ENCODE data around the gene MAP2K6.
"Not testable (repeated sequence)": the region's sequence is repeated elsewhere in the genome, so short reads cannot be mapped to it uniquely, and the experiment has no call there.

Gene MAP2K6

GRCh38 chr17:69457603-69458002 is 43.1 kb downstream of the MAP2K6 start:
- no peak for DNase-seq (ENCODE audit: low read depth)

DNA sequence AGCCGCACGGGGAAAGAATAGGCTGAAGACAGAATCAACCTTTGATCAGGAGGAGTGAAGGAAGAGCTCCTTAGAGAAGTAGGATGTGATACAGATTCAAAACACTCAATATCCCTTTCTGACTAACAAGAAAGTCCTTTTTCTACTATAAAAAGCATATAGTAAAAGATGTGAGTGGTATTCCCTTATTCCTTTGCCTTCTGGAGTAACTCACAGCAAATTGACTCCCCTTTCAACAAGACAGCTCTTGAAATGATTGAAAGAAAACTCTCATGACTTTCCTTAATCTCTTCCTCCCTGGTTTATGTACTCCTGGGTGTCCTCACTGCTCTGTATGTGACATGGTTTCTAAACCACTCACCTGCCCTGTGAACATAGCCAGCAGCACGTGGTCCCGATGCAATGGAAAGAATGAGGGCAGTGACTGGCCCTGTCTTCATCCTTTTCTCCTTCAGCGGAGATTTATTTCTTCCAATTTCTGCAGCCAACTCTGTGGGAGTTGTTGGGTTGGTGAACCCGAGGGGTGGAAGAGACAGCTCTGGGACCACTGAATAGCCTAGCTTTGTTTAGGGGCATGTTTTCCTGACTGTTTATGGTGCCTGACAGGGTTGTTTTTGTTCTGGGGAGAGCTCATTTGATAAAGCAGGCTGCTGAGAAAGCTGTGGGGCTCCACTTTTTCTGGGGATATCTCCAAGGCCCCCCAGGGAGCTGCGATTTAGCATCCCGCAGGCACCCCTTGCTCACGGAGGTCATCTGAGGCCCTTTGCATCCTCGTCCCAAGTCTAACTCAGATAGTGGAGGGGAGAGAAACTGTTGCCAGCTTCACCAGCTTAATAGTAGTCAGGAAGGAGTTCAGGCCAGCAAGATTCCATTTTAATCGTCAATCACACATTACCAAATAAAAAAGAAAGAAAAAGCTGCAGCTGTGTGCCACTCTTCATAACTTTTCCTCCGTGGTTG is 46.7 kb downstream of the MAP2K6 start:
- DNase-seq (ENCODE audit: low read depth) = no peak

- DNase-seq (ENCODE audit: low read depth) = no peak
These were observed 47.5 kb downstream of the MAP2K6 start for GRCh38 chr17:69461951-69462369.

GRCh38 chr17:69462882-69463281 is 48.4 kb downstream of the MAP2K6 start:
- no peak for DNase-seq (ENCODE audit: low read depth)

GRCh38 chr17:69466451-69466850 is 52.0 kb downstream of the MAP2K6 start:
- no peak for DNase-seq (ENCODE audit: low read depth)

DNA sequence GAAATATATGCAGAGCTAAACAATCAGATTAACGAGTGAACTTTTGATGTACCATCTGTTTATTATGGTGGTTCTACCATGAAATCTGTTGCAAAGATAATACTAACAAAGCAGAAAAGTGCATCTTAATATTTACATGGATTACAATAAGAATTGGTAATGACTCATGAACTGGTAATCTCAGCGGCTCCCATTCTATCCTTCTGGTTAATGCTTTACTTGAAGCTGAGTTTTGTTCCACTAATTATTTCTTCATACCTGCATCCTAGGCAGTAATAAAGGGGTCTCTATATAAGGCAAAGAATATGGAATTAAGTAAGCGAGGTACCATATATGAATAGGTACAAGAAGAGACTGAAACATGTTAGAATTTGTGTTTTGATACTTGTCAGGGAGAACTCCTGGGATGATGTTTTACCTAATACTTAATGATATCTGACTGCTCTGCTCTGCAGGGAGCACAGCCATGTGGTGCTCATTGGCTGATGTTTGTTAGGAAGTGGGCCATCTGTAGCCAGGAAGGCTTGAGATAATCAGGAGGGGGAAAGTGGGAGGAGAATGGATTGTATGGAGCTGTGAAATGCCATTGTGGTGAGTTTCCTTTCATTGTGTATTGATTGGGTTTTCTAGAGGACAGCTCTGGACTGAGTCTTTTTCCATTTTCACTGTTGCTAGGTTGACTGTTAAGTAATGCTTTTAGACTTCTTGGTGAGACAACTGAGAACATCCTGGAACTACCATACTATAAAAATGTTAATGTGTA is 52.6 kb downstream of the MAP2K6 start:
- no peak for DNase-seq (ENCODE audit: low read depth)

- no peak for DNase-seq (ENCODE audit: low read depth)
These were observed 53.7 kb downstream of the MAP2K6 start for GRCh38 chr17:69468207-69468606.

DNA sequence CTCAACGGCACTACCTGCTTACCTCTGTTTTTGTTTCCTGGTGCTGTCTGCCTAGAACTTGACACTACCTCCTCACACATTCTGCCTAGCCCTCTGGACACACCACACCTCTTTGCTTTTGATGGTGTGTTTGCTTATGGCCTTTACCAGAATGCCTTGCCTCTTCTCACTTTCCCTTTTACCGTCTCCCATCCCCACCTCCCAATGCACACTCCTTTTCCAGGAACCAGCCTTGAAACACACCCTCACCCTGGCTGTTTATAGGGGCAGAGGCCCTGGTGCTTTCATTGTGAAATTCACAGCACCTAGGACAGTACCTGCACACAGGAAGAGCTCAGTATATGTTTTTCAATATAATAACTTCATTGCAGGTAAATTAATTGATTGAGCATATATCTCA is 56.2 kb downstream of the MAP2K6 start:
- DNase-seq (ENCODE audit: low read depth) = no peak

- DNase-seq (ENCODE audit: low read depth) = no peak
These were observed 56.9 kb downstream of the MAP2K6 start for GRCh38 chr17:69471406-69471805.

- DNase-seq (ENCODE audit: low read depth) = no peak
These were observed 59.6 kb downstream of the MAP2K6 start for GRCh38 chr17:69473841-69474831.

DNA sequence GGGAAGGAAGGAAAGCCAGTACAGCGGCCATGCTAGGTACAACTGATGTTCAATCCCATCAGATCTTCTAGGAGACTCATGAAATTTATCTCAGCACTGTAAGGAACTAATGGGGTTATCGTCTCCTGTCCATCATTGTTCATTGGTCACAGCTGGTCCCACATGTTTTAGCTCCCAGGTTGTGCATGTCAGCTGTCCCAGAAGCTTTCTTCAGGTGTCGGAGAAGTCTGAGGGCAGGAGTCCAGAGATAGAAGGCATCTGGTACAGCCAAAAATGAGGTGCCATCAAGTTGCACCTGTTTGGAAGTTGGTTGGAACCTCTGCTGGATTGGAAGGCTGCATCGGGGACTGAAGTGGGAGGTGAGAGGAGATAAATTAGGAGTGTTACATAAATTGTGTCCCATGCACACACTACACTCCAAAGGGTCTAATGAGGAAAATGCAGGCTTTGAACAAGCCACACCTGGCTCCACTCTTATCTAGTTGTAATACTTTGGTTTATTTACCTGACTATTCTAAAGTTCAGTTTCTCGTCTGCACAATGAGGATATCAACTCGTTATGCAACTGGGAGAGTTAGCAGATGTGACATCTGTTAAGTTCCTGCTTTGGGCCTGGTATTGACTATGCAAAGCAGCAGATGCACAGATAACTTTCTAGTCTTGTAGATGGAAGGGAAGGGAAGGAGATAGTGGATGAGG is 62.9 kb downstream of the MAP2K6 start:
- no peak for DNase-seq (ENCODE audit: low read depth)

GRCh38 chr17:69477903-69478266 is 63.4 kb downstream of the MAP2K6 start:
- DNase-seq (ENCODE audit: low read depth) = no peak

GRCh38 chr17:69478916-69479315 is 64.4 kb downstream of the MAP2K6 start:
- no peak for DNase-seq (ENCODE audit: low read depth)

- DNase-seq (ENCODE audit: low read depth) = not testable (repeated sequence)
These were observed 65.3 kb downstream of the MAP2K6 start for GRCh38 chr17:69479756-69480155.

DNA sequence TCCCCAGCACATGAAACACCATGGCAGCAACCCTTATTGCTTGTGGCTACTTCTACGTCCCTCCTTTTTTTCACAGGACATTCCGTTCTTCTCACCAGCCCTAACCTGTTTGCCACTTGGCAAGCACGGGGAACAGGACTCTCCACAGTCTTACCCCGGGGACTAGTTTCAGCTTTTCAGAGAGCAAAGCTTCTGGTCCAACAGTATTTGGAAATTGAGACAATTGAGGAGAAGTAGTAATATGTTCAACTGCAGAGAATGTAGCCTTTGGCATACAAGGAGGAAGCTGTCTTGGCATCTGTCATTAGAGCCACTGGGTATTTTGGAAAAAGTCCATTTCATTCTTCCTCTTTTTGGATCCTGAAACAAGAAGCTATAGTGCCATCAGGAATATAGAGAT is 65.7 kb downstream of the MAP2K6 start:
- no peak for DNase-seq (ENCODE audit: low read depth)

DNA sequence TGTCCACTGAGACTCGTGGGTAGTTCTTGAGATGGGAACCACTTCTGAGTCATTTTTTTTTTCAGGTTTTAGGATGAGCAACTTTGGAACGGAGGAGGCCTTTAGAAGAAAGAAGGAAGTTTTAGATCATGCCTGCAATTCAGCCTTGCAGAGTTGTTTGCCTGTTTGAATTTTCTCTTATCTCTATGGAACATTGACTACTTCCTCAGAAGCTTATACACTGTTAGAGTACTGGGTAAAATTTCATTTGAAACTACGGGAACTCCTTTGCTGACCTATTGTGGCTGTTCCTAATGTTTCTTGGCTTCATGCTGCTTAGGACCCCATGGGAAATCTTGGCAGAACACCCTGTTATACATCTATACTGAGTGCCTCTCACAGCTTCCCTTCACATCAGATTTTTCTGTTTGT is 70.8 kb downstream of the MAP2K6 start:
- DNase-seq (ENCODE audit: low read depth) = no peak

- DNase-seq (ENCODE audit: low read depth) = no peak
These were observed 71.6 kb downstream of the MAP2K6 start for GRCh38 chr17:69485901-69486643.

- no peak for DNase-seq (ENCODE audit: low read depth)
These were observed 72.5 kb downstream of the MAP2K6 start for GRCh38 chr17:69486779-69487637.

GRCh38 chr17:69489313-69489712 is 74.8 kb downstream of the MAP2K6 start:
- no peak for DNase-seq (ENCODE audit: low read depth)

Measured in activated T-cell treated with anti-CD3 and anti-CD28 coated beads for 48 hours (primary cell).